HG02973 (cell line): ENCODE data around the gene KCTD11.

Experiments
- ATAC-seq: cut with Tn5 transposase; IDR thresholded peaks from one replicate; pipeline ENCODE4 v1.9.1; 2021; ENCODE audit warnings: moderate library complexity; ENCODE audit not compliant: unreplicated experiment

Gene KCTD11

DNA sequence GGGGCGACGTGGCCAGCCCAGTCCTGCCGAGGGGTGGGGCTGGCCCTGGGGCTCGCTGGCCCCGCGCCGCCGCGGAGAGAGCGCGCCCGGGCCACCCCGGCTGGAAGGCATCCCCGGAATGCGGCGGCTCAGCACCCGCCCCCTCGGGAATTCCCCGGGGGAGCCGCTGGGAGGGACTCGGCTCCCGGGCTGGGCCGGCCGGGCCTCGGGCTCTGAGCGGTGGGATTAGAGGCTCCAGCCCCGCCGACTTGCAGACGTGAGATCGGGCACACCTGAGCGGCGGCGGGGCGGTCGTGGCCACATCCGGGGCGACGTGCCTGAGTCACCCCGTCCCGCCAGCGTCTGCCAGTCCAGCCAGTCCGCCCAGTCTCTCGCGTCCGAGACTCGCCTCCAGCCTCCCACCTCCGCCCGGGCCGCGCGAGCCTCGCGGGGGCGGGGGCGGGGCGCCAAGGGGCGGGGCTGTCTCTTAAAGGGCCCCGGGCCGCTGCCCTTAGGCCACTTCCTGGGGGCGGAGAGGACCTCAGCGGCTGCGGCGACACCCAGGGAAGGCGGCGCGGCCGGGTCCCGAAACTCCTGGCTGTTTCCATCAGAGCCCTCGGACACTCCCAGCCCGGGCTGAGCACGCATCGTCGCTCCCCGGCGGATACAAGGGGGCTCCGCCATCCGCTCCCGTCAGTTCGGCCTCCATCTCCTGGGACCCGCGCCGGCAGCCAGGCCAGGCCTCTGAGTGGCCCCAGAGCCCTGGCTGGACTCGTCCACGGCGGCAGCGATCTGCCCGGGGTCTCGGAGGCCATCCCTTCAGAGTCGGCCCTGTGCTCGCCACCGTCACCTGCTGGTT lies at the start of gene KCTD11:
Gene KCTD11 (plus strand): TSS at position 498 of the 838 bp plus-strand sequence.
- peak; percentile 44 for ATAC-seq

DNA sequence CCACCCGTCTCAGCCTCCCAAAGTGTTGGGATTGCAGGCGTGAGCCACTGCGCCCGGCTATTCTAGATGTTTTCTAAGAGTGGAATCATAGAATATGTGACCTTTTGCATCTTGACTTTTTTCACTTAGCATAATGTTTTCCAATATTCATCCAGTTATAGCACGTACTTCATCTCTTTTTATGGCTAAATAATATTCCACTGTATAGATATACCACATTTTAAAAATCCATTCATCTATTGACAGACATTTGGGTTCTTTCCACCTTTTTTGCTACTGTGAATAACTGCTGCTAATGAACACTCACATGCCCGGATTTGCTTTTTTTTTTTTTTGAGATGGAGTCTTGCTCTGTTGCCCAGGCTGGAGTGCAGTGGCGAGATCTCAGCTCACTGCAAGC lies 47.8 kb upstream of the KCTD11 start:
- ATAC-seq, result no peak

DNA sequence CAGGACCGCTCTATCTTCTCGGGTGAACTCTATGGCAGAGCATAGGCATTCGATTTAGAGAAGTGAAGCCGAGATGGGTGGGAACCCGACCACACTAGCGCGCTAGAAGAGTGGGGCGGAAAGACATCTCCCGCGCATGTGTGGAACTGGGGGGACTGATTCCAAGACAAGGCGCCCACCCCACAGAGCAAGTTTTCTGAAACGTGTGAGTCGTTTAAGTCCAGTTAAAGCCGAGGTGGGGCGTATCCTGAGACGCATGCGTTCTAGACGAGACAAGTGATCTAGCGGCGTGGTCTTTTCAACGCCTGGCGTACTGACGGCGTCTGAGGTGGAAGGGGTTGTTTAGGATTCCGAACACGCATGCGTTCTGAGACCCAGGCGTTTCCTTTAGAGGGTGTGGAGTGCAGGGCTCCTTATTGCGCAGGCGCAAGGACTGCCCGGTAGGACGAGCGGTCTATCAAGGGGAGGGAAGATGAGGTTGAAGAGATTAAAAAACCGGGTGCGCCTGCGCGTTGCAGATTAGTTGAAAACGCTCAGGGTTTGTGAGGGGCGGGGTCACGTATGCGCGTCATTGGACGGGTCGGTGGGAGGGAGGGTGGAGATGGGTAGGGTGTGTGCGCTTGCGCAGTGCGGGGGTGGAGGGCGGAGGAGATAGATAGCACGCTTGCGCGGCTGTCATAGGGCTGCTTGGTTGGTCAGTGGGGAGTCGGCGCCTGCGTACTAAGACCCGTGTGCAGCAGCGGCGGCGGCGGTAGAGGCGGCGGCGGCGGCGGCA lies 44.9 kb upstream of the KCTD11 start, which contains the start of gene EIF5A:
Gene EIF5A (plus strand): TSS at position 718 of the 775 bp plus-strand sequence. CDS start 2,008 bp downstream, outside the sequence.
- peak; percentile 63 for ATAC-seq

DNA sequence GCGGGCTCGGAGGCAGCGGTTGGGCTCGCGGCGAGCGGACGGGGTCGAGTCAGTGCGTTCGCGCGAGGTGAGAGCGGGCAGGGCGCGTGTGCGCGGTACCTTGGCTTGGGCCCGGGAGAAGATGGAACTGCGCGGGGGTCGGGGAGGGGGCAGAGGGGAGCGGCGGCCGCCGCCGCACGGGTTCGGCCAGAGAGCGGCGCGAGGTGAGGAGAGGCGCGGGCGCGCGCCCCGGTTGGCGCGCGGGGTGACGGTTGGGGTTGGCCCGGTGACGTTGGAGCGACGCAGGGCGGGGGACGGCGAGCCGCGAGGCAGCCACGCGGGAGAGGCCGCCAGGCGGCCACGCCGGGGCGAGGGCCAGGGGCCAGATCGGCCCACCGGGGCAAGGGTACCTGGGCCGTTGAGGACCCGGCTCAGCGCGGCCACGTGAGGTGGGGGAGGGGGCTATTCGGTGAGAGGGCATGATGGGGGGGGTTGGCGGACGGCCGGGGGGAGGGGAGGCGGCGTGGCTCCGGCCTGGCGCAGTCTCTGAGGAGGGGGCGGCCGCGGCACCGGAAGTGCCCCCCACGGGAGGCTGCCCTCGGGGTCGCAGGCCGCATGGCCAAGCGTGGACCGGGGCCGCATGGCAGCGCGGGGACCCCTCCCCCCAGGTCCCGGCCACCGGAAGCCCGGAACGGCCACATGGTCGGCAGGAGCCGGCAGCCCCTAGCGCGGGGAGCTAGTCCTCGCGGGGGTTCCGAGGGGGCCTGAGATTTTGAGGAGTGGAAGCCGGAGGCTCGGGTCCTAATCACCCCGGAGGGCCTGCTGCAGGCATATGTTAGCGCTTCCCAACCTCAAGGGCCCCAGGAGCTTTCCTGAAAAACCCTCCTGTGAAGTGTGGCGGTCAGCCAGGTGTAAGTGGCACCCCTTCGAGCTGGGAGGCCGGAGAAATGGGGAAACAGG lies 44.0 kb upstream of the KCTD11 start:
- ATAC-seq, result no peak

DNA sequence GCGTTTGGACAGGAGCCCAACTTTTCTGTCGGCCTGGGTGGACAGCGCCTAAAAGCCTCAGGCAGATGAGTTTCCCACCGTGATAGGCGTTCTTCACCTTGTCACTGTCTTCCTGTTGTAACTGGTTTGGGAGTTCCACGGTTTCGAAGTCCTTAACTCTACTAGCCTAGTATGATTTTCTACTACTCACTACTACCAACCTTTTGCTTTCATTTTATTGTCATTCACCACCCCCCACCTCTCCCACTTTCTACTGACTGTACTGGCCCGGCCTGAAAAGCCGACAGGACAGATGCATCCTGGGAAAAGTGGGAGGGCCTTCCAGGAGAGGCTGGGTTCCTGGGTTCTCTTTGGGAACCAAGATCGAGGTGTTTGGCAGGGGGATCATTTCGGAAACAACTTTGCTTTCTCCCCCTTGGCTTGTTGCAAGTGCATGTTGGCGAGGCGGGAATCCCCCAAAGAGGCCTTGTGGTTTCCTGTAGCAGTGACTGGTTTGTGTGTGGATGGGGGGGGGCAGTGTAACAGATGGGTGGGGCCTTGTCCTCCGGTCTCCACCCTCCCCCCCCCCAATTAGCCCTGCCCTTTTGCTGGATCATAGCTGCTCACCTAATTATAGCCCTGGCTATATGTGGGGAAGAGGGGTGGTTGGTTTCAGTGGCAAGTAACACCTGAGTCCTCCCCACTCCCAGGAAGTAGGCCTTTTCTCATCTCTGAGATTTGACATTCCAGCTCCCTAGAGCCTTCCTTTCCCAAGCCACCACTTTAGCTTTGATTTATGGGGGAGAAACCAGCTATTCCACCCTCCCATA lies 43.1 kb upstream of the KCTD11 start:
- no peak for ATAC-seq

DNA sequence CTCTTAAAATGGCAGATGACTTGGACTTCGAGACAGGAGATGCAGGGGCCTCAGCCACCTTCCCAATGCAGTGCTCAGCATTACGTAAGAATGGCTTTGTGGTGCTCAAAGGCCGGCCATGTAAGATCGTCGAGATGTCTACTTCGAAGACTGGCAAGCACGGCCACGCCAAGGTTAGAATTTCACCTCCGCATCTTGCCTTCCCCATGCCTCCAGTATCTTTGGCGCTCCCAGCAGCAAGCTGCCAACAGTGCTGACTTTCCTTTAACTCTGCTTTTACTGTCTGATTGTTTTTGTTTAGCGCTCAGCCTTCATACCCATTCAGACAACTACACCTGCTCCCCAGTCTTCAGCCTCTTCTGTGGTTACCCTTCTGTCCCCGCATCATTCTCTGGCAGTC lies 42.3 kb upstream of the KCTD11 start:
- ATAC-seq, result no peak

DNA sequence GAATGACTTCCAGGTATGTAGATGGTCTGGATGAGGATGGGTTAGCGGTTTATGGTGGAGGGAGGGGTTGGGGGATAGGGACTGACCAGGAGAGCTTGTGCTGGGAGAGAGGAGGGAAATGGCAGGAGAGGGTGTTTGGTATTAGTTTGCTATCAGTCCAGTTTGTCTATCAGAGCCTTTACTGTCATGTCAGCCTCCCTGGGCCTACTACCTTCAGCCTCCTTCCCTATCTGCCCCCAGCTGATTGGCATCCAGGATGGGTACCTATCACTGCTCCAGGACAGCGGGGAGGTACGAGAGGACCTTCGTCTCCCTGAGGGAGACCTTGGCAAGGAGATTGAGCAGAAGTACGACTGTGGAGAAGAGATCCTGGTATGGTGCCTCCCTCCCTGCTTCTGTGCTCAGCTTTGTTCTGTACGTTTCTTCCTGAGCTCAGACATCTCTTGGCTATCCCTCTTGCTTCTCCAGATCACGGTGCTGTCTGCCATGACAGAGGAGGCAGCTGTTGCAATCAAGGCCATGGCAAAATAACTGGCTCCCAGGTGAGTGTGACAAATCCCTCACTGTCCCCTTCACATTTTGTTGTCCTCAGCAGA lies 40.8 kb upstream of the KCTD11 start:
- ATAC-seq, result no peak

DNA sequence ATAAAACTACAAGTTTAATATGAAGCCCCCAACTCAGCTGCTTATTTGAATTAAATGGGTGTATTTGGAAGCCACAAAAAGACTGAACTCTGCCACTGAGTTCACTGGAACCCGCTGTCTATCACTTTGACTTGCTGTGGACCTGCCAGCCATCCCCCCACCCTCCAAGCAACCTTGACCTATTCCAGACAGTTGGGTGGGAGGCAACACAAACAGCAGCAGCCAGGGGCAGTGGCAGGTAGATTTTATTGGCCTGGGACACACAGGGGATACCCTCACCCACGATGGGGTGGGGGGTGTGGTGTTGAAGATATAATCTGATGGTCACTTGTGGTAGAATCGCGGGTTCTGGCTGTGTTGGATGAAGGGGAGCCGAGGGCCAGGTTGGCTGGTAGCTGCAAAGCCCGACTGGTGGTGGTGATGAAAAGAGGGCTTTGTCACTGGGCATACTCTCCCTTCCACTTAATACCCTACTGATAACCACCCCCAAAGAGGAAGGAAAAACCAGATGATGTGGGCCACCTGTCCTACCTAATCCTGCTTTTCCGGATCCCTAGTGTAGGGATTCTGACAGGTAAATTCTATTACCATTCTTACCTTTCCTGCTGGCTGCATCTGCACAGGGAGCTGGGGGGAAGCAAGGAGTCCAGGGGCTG lies 39.4 kb upstream of the KCTD11 start:
- ATAC-seq, result no peak

DNA sequence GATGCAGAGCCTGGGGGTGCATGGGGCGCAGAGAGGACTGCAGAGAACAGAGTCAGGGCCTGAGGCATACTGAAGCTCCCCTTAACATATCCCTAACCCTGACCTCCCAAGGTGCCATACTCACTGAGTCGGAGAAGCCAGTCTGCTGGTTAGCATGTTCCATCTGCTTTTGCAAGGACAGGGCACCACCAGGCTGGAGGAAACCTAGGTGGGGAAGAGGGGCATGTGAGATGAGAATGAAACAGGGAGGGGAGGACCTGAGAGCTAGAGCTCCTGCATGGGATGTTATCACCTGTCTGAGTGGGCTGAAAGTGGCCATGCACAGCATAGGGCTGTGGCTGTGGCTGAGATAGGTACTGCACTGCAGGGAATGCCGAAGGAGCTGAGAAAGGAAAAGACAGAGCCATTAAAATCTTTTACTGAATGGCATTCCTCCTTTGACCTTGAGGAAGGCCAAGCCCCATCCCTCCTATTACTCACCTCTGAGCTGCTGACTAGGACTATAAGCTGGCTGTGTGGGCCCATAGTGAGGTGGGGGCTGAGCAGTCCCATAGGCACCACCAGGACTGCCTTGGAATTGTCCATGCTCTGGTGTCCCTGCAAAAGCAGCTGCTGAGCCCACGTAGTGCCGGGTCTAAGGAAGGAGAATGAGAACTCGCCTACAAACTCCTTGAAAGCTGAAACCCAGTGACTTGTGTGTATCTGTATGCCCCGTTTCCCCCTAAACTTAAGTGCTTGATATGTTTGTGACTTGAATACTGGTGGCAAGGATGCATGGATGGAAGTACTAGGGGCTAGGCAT lies 38.7 kb upstream of the KCTD11 start:
- no peak for ATAC-seq

DNA sequence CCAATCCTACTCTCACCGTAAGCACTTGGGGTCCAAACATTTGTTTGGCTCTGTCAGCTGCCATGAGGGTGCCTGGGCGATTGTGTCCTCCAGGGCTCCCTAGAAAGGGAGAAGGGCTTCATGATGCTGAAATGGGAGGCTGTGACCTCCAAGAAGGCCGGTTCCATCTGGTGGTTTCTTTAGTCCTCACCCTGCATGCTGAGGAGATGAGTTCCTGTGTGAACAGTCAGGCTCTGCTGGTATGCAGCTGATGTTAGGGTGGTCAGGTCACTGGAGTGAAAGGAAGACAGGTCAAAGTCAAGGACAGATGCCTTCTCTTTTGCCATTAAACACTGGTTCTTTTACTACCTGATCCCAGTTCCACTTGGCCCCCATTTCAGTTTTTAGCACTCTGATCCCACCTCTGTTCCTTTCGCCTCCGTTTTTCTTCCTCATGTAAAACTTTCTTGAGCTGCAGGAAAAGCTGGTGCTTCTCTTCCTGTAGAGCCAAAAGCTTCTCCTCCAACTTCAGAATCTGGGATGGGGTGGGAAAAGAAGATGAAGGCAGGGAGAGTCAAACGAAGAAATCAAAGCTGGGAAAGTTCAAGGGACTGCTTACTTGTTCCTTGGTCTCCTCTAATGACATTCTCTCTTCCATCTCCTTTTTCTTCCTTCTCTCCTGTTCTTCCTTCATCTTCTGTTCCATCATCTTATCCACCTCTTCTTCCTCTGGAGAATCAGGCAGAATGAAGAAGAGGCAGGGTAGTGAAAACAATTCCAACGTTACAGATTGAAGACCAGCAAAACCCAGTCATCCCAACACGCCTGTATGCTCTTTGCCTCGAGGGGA lies 37.9 kb upstream of the KCTD11 start:
- ATAC-seq, result no peak

DNA sequence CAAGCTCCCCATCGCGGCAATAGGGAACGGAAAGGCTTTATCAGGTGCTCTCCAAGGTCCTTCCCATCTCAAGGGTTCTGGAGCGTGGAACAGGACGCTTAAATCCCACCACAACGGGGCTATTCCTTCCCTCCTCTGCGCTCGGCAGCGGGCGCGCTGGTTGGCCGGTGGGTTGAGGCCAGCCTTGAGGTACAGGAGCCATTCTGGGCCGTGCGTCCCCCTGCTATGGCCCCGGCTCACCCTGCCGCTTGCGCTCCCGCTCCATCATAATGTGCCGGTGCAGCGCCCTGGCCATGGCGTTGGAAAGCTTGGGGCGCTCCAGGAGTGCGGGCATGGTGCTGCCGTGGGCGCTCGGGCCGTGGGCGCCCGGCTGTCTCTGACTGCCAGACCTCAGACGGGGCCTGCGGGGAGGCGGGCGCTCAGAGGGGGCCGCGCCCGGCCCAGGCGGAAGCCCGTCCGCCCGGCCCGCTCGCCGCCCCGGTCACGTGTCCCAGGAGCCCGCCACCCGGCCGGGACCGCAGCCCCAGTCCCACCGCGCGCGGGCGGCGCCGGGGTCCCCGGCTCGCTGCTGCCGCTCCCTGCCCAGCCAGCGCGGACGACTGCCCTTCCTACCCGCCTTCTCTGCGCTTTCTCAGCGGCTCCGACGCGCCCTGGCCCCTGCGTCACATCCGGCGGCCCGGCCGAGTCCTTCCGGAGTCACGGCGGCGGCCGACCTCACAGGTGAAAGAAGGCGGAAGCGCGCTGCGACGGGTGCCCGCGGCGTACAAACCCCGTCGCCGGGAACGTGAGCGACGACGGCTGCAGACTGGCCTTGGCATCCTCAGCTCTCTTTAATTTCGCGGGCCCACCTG lies 37.0 kb upstream of the KCTD11 start, which contains the start of gene GPS2:
Gene GPS2 (minus strand): TSS at position 642 of the 851 bp plus-strand sequence. CDS start 308 bp downstream, at position 334.
- ATAC-seq, result peak; percentile 53

DNA sequence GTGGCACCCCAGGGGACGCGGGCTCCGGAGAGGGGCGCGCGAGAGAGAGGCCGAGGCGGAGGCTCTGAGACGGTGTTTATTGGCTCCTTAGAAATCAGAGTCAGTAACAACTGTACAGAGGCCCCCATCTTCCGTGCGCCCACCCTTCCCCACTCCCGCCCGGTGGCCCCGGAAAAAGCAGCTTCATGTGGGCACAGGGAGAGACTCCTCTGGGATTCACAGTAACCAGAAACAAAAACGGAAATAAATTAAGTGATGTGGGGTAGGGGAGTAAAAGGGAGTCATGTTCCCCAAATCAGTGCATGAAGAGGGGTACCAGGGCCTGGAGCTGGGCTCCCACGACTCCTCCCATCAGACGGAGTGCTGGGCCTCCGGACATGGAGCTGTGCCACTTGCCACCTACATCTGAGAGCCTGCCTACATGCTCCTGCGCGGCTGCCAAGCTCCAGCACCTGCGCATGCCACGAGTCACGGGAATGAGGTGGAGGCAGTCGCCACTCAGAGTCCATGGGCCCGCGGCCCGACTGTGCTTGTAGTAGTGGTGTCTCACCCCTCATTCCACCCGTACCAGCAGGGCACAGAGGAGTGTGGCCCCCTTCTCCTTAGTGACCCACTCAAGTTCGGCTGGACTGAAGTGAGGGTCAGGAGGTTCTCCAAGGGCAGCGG lies 36.3 kb upstream of the KCTD11 start:
- no peak for ATAC-seq

DNA sequence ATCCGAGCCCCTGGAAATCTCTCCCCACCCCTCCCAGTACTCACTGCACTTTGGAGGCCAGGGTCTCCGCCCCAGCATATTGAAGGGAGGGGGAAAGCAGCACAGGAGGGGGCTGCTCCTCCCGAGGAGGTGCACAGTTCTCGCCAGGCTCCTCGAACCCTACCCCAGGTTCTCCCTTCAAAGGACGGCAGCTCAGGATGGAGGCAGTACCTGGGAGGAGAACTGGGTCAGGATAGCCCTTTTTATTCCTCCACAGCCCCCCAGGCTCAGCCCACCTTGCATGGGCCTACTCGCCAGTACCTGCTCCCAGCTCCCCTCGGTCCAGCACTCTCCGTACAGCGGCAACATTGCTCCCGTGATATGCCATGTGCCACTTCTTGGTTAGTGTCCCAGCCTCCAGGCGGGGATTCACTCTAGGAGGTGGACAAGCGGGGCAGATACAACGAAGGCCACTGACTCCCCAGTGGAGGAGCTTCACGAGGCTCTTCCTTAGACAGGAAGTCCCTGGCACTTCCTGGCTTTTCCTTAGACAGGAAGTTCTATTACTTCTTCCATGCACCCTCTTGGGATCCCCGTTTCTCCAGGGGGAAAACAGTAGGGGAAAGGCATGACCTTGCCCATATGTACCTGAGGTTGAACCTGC lies 34.7 kb upstream of the KCTD11 start:
- no peak for ATAC-seq

DNA sequence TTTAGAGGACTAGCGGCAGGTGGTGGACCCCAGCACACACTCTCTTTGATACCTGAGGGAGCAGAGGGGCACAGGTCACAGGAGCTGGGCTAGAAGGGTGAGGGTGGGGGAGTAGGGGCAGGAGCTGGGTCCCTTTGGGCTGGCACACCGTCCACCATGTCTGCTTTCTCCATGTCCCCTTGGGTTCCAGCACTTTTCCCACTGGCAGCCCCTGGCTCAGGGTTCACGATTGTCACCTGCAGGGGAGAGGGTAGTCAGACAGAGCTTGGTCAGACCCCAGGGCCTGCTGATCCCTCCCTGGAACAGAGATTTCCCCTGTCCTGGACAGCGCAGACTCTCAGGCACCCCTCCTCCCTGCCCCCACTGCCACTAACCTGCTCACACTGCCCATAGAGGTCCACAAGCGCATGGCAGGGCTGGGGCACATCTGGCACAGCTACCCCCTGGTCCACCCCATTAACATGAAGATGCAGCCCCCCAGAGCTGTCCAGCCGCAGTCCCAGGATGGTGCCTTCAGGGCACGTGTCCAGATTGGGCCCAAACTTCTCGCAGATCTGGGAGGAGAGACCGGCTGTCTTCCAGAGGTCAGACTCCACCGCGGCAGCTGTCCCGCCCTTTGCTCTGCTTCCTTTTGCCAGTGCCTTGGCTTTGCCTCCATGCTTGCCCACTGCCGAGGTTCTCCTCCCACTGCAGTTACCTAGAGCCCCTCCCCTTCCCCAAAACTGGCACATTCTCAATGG lies 33.7 kb upstream of the KCTD11 start:
- no peak for ATAC-seq

DNA sequence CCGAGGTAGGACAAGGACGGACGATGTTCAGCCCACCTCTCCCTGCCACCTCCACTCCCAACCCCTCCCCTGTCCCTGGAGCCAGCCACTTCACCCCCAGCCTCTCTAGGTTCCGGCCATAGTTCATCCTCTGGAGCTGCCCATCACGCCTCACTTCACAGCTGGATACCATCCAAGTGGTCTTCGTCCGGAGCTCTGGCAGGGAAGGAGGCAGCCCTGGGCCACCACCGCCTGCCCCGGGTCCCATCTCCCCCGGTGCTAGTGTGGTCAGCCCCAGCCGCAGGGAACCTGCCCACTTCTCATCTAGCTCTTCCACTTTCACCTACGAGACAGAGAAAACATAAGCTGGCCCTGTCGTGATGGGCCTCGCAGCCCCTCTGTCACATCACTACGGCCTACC lies 30.5 kb upstream of the KCTD11 start:
- no peak for ATAC-seq
